ACC112 (cell line): ENCODE measurements around the gene PSME2.

Experiments
- H2AFZ ChIP-seq: fragments of 200-600 bp; sonication (generic); one replicate; pipeline ENCODE4 v1.6.0; 2017; ENCODE audit warnings: antibody characterized with exemption, low read length; ENCODE audit not compliant: unreplicated experiment
- H3K27ac ChIP-seq: fragments of 200-600 bp; sonication (generic); 2 replicates; pipeline ENCODE4 v1.5.1; 2014; ENCODE audit warnings: low read depth, mild to moderate bottlenecking, antibody characterized with exemption, low read length, moderate library complexity
- H3K27me3 ChIP-seq: fragments of 200-600 bp; sonication (generic); 2 replicates; pipeline ENCODE4 v1.6.1; 2014; ENCODE audit warnings: mild to moderate bottlenecking, antibody characterized with exemption, low read length, moderate library complexity, mixed read lengths; ENCODE audit not compliant: insufficient read depth
- H3K36me3 ChIP-seq: fragments of 200-600 bp; sonication (generic); 2 replicates; pipeline ENCODE4 v1.6.1; 2016; ENCODE audit warnings: mild to moderate bottlenecking, antibody characterized with exemption, low read length, moderate library complexity, mixed read lengths; ENCODE audit not compliant: insufficient read depth
- H3K4me1 ChIP-seq: fragments of 200-600 bp; sonication (generic); one replicate; pipeline ENCODE4 v1.6.1; 2016; ENCODE audit warnings: low read length, mixed read lengths; ENCODE audit not compliant: insufficient read depth, unreplicated experiment, control insufficient read depth
- H3K4me3 ChIP-seq: fragments of 200-600 bp; sonication (generic); 2 replicates; pipeline ENCODE4 v1.5.1; 2014; ENCODE audit warnings: mild to moderate bottlenecking, low read depth, low read length
- H3K79me2 ChIP-seq: fragments of 200-600 bp; sonication (generic); one replicate; pipeline ENCODE4 v1.6.0; 2016; ENCODE audit warnings: low read length; ENCODE audit not compliant: control insufficient read depth, unreplicated experiment, insufficient read depth

The PSME2 gene

DNA sequence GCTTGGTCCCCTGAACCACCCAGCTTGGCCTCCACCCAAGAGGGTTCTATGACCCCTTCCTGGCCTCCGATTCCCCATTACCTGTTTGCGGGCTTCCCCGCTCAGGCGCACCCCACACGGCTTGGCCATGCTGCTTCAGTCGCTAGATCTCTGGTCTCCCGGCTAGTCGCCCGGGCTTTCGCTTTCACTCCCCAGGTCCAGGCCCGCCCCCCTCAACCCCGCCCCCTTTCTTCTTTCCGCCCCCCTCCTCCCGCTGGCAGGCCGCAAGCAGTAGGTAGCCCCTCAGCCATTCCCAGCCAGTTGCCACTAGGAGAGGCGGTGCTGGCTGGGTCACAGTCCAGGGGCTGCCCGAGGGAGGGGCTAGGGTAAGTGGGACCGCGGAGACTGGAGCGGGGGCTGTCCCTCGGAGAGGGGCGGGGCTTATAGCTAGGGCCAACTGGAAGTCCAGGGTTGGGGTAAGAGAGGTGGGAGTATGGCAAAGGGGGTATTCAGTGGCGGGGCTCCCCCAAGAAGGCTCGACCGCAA is at the start of gene PSME2:
Gene PSME2, minus strand, starts transcription at position 158 of the 525 bp plus-strand sequence. Its CDS starts 29 bp downstream, at position 129.
- peaks cover 37% of the 10 kb centered on the region for H3K4me1 ChIP-seq
- peaks cover 54% of the 10 kb centered on the region for H3K79me2 ChIP-seq
- H3K36me3 ChIP-seq = peaks cover 33% of the 10 kb centered on the region
- peak within 1 kb of the TSS; percentile 86 for H3K27ac ChIP-seq
- peak within 1 kb of the TSS; percentile 72 for H2AFZ ChIP-seq
- H3K27me3 ChIP-seq = no peaks in the 10 kb centered on the region
- peak within 1 kb of the TSS; percentile 92 for H3K4me3 ChIP-seq

DNA sequence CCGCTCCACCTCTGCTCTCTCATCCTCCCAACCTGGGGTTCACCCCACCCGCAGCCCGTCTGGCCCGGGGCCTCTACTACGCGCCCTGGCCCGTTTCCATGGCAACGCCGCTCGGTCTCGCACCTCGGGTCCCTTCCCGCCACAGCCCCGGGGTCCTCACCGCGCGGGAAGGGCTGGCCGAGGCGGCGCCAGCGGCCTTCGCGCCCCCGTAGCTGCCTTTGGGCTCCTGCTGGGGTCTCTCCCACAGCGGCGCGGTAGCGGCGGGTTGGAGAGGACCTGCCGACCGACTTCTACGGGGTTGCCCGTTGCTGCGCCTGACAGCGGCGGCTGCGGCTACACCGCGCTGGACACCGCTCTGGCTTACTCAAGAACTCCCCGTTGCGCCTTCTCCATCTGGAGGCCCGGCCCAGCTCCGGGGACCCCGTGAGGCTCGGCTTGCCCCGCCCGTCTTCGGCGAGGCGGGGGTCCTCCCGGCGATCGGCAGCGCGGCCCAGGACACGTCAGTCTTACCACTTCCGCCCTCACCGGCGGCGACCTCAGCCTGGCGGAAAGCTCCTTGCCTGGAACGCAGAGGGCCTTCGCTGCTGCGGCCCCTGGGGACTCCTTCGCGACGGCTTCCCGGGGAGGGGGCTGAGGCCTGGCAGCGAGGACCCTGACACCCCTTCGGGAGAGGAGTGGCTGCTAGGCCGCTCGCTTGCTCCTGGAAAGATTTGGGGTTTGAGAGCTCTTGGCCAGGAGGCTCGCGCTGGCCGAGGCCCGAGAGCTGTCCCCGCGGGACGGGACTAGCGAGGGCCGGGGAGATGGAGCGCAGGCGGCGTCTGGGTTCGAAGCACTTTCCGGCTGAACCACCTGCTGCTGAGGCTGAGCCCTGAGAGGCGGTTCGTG is 49.0 kb upstream of the PSME2 start, which contains the start of gene TM9SF1:
Gene TM9SF1, minus strand, starts transcription at position 256 of the 885 bp plus-strand sequence. CDS start 422 bp downstream, outside the sequence.
- peaks cover 13% of the 10 kb centered on the region for H3K36me3 ChIP-seq
- H3K27me3 ChIP-seq = no peaks in the 10 kb centered on the region
- H3K79me2 ChIP-seq = peaks cover 50% of the 10 kb centered on the region
- H2AFZ ChIP-seq = peak within 1 kb of the TSS; percentile 94
- H3K4me3 ChIP-seq = peak within 1 kb of the TSS; percentile 96
- H3K4me1 ChIP-seq = peaks cover 17% of the 10 kb centered on the region
- peak within 1 kb of the TSS; percentile 94 for H3K27ac ChIP-seq

GRCh38 chr14:24194873-24195185 is 48.4 kb upstream of the PSME2 start:
- peak overlapping the region; percentile 94 for H3K27ac ChIP-seq
- peak overlapping the region; percentile 96 for H3K4me3 ChIP-seq
- H3K36me3 ChIP-seq = peaks cover 19% of the 10 kb centered on the region
- peak overlapping the region; percentile 94 for H2AFZ ChIP-seq
- H3K4me1 ChIP-seq = peaks cover 17% of the 10 kb centered on the region
- no peaks in the 10 kb centered on the region for H3K27me3 ChIP-seq
- peaks cover 50% of the 10 kb centered on the region for H3K79me2 ChIP-seq

- peak overlapping the region; percentile 94 for H2AFZ ChIP-seq
- peak overlapping the region; percentile 94 for H3K27ac ChIP-seq
- no peaks in the 10 kb centered on the region for H3K27me3 ChIP-seq
- peak overlapping the region; percentile 96 for H3K4me3 ChIP-seq
- H3K79me2 ChIP-seq = peaks cover 50% of the 10 kb centered on the region
- H3K36me3 ChIP-seq = peaks cover 19% of the 10 kb centered on the region
- peaks cover 17% of the 10 kb centered on the region for H3K4me1 ChIP-seq
These were observed 47.9 kb upstream of the PSME2 start for GRCh38 chr14:24194186-24194872.

DNA sequence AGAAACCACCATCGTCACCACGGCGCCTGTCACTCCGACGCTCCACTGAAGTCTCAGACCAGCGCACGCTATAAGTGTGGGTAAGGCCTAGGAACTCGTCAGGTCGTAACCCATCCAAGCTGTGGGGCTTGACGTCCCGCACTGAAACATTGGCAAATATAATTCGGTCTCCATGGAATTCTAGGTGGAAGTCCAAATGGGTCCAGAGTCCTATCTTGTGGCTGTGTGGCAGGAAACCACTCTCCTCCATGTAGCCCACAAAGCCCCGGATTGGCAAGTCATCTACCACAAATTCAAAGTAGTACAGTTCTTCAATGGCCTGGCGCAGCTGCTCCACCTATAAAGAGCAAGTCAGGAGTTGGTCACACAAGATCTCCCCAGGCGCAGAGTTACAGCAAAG is 46.5 kb upstream of the PSME2 start:
- Histone ChIP-seq H3K36me3 (peaks cover 19% of the 10 kb centered on the region), H3K4me1 (peaks cover 18% of the 10 kb centered on the region), H2AFZ (no peak overlapping the region), H3K79me2 (peaks cover 43% of the 10 kb centered on the region), H3K4me3 (no peak overlapping the region), H3K27ac (no peak overlapping the region), H3K27me3 (no peaks in the 10 kb centered on the region)

GRCh38 chr14:24190416-24190815 is 44.0 kb upstream of the PSME2 start:
- peaks cover 16% of the 10 kb centered on the region for H3K4me1 ChIP-seq
- H3K79me2 ChIP-seq = peaks cover 36% of the 10 kb centered on the region
- H3K4me3 ChIP-seq = no peak overlapping the region
- H2AFZ ChIP-seq = no peak overlapping the region
- H3K36me3 ChIP-seq = peaks cover 19% of the 10 kb centered on the region
- H3K27me3 ChIP-seq = no peaks in the 10 kb centered on the region
- no peak overlapping the region for H3K27ac ChIP-seq

GRCh38 chr14:24189460-24189859 is 43.0 kb upstream of the PSME2 start:
- H3K79me2 ChIP-seq = peaks cover 27% of the 10 kb centered on the region
- peaks cover 19% of the 10 kb centered on the region for H3K36me3 ChIP-seq
- H3K27me3 ChIP-seq = no peaks in the 10 kb centered on the region
- no peak overlapping the region for H2AFZ ChIP-seq
- H3K4me3 ChIP-seq = peak overlapping the region; percentile 90; the same call in 1 of the 2 replicates
- H3K4me1 ChIP-seq = peaks cover 13% of the 10 kb centered on the region
- peak overlapping the region; percentile 18 for H3K27ac ChIP-seq

DNA sequence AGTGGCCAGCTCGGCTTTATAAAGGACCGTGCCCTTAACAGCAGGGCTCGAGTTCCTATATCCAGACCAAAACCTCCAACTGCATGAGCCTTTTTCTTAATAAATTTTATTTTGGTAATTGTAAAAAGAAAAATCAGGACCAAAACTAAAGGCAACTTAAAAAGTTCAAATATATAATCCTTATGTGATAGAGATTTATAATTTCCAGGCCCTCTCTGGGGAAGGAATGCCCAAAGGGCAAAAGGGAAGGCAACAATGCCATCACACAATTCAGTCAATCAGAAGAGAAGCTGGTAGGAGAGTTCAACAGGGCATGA is 42.6 kb upstream of the PSME2 start:
- no peak overlapping the region for H2AFZ ChIP-seq
- H3K36me3 ChIP-seq = peaks cover 19% of the 10 kb centered on the region
- H3K4me1 ChIP-seq = peaks cover 9% of the 10 kb centered on the region
- peak overlapping the region; percentile 90 for H3K4me3 ChIP-seq
- peak overlapping the region; percentile 18 for H3K27ac ChIP-seq
- no peaks in the 10 kb centered on the region for H3K27me3 ChIP-seq
- H3K79me2 ChIP-seq = peaks cover 22% of the 10 kb centered on the region

DNA sequence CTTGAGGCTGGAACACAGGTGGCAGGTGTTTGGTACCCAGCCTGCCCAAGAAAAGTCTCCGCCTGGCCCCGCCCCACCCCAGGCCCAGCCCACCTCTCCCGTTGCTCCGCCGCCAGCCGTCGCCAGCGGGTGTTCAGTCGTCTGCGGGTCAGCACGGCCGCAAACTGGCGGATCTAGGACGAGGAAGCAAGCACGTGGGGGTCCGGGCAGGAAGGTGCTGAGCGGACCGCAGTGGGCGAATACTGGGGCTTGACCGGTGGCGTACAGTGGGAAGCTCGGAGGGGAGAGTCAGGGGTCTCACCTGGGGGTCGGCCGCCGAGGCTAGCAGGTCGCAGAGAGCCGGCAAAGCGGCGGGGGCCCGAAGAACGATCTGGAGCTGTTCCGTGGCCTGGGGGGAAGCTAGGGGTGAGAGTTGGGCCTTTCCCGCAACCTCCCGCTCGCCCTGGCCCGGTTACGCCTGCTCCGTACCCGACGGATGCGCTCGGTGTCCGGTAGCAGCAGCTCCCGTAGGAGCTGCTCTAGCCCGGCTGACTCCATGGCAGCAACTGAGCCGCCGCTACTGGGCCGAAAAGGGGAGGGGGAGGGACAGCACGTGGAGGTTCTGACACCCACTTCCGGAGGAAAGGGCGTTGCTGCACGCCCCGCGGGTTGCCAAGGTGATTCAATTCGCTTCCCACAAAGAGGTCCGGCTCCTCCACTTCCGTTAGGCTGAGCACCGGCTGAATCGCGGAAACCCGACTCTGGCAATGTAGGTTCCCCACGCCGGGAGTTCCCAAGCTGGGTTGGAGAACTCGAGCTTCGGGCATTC is 42.0 kb upstream of the PSME2 start, which contains the start of gene IPO4:
Gene IPO4, minus strand, starts transcription at position 566 of the 808 bp plus-strand sequence. Its CDS starts 29 bp downstream, at position 537.
- Histone ChIP-seq H3K27ac (peak within 1 kb of the TSS; percentile 45), H2AFZ (peak within 1 kb of the TSS; percentile 15), H3K4me3 (peak within 1 kb of the TSS; percentile 90), H3K27me3 (no peaks in the 10 kb centered on the region), H3K4me1 (peaks cover 6% of the 10 kb centered on the region), H3K79me2 (peaks cover 19% of the 10 kb centered on the region), H3K36me3 (peaks cover 19% of the 10 kb centered on the region)

GRCh38 chr14:24187539-24187915 is 41.1 kb upstream of the PSME2 start:
- Histone ChIP-seq H3K79me2 (peaks cover 13% of the 10 kb centered on the region), H2AFZ (no peak overlapping the region), H3K4me1 (peaks cover 6% of the 10 kb centered on the region), H3K27me3 (no peaks in the 10 kb centered on the region), H3K27ac (no peak overlapping the region), H3K4me3 (peak overlapping the region; percentile 90), H3K36me3 (peaks cover 13% of the 10 kb centered on the region)
